ENCODE results near the gene BACH2. TPM values are rescaled to one million over a fixed set of nuclear protein-coding genes. Genes with fewer than 3 reads are reported as not detected.

Gene BACH2
- total RNA-seq, 4 donors from 2014 or later: 8.5 to 20.0 (median 13.3) TPM

GRCh38 chr6:90053614-90054013, 243.0 kb downstream of the BACH2 start:
- no peaks in the 10 kb centered on the region for H3K9me3 ChIP-seq
- no peak overlapping the region for H3K4me3 ChIP-seq
- TF ChIP-seq POLR2A (IDR thresholded peaks at IDR 0.05): no peak
- TF ChIP-seq POLR2AphosphoS5 (IDR thresholded peaks at IDR 0.05): no peak
- no peak for TF ChIP-seq CTCF (IDR thresholded peaks at IDR 0.05)
- TF ChIP-seq EP300 (IDR thresholded peaks at IDR 0.05): no peak

GRCh38 chr6:90049295-90049694, 247.3 kb downstream of the BACH2 start:
- Histone ChIP-seq H3K4me1 (no peaks in the 10 kb centered on the region), H3K27me3 (no peaks in the 10 kb centered on the region), H3K4me3 (no peak overlapping the region), H3K27ac (no peak overlapping the region), H3K36me3 (no peaks in the 10 kb centered on the region), H3K9me3 (no peaks in the 10 kb centered on the region)
- no peak for TF ChIP-seq POLR2A (IDR thresholded peaks at IDR 0.05)
- TF ChIP-seq POLR2AphosphoS5 (IDR thresholded peaks at IDR 0.05): no peak
- no peak for TF ChIP-seq EP300 (IDR thresholded peaks at IDR 0.05)
- TF ChIP-seq CTCF (IDR thresholded peaks at IDR 0.05): no peak
- 89% methylated on average over 5 of the region's 5 CpGs for WGBS
- no peak for DNase-seq (ENCODE audit: low spot score in 2 of 2)

More at GRCh38 chr6:90053614-90054013, 243.0 kb downstream of the BACH2 start:
- WGBS: 95% methylated on average over 5 of the region's 5 CpGs
- DNase-seq (ENCODE audit: low spot score in 2 of 2): no peak
- Histone ChIP-seq H3K27ac (no peak overlapping the region), H3K36me3 (no peaks in the 10 kb centered on the region), H3K4me1 (no peaks in the 10 kb centered on the region), H3K27me3 (no peaks in the 10 kb centered on the region)

- no peaks in the 10 kb centered on the region for H3K27me3 ChIP-seq
- no peak overlapping the region for H3K27ac ChIP-seq
- DNase-seq (ENCODE audit: low spot score in 2 of 2): no peak
- H3K9me3 ChIP-seq: no peaks in the 10 kb centered on the region
- H3K4me1 ChIP-seq: no peaks in the 10 kb centered on the region
- H3K36me3 ChIP-seq: no peaks in the 10 kb centered on the region
- H3K4me3 ChIP-seq: no peak overlapping the region
- TF ChIP-seq CTCF (IDR thresholded peaks at IDR 0.05): no peak
- TF ChIP-seq EP300 (IDR thresholded peaks at IDR 0.05): no peak
- TF ChIP-seq POLR2AphosphoS5 (IDR thresholded peaks at IDR 0.05): no peak
- whole genome bisulfite sequencing: 80% methylated on average over 2 of the region's 2 CpGs
Observed at GRCh38 chr6:90048206-90048967, 248.3 kb downstream of the BACH2 start.

GRCh38 chr6:90045535-90045934, 251.1 kb downstream of the BACH2 start:
- WGBS: 75% methylated on average over 2 of the region's 2 CpGs
- no peaks in the 10 kb centered on the region for H3K9me3 ChIP-seq
- H3K27ac ChIP-seq: no peak overlapping the region
- no peak for TF ChIP-seq EP300 (IDR thresholded peaks at IDR 0.05)
- TF ChIP-seq POLR2A (IDR thresholded peaks at IDR 0.05): no peak
- TF ChIP-seq POLR2AphosphoS5 (IDR thresholded peaks at IDR 0.05): no peak
- no peak for TF ChIP-seq CTCF (IDR thresholded peaks at IDR 0.05)
- no peaks in the 10 kb centered on the region for H3K27me3 ChIP-seq
- no peaks in the 10 kb centered on the region for H3K4me1 ChIP-seq
- H3K36me3 ChIP-seq: no peaks in the 10 kb centered on the region
- no peak for DNase-seq (ENCODE audit: low spot score in 2 of 2)
- no peak overlapping the region for H3K4me3 ChIP-seq

GRCh38 chr6:90044833-90045381, 251.7 kb downstream of the BACH2 start:
- H3K4me3 ChIP-seq: no peak overlapping the region
- no peak overlapping the region for H3K27ac ChIP-seq
- 71% methylated on average over 3 of the region's 3 CpGs for WGBS
- H3K4me1 ChIP-seq: no peaks in the 10 kb centered on the region
- DNase-seq (ENCODE audit: low spot score in 2 of 2): no peak
- H3K9me3 ChIP-seq: no peaks in the 10 kb centered on the region
- no peaks in the 10 kb centered on the region for H3K36me3 ChIP-seq
- TF ChIP-seq EP300 (IDR thresholded peaks at IDR 0.05) (no peak), POLR2A (IDR thresholded peaks at IDR 0.05) (no peak), POLR2AphosphoS5 (IDR thresholded peaks at IDR 0.05) (no peak), CTCF (IDR thresholded peaks at IDR 0.05) (no peak)
- H3K27me3 ChIP-seq: no peaks in the 10 kb centered on the region
